GM18951 (cell line): ENCODE results near the gene EXOC3L1.

Source experiments
- POLR2A ChIP-seq: IDR thresholded peaks from 4 replicates; pipeline ENCODE4 v1.6.1; 2011; ENCODE audit warnings: mild to moderate bottlenecking; ENCODE audit not compliant: insufficient read length, insufficient read depth; ENCODE audit errors: extremely low read depth
- in situ Hi-C: fragments of 300-500 bp; cut with MboI; formaldehyde crosslinking; loops from one replicate; pipeline ENCODE4 v1.12.0; 2022; ENCODE audit warnings: low sequenced_read_pairs, mixed read lengths, inconsistent platforms; ENCODE audit not compliant: unreplicated experiment

The EXOC3L1 gene

GRCh38 chr16:67155295-67156142 is 34.4 kb downstream of the EXOC3L1 start:
- in situ Hi-C loops, result no loop called here

GRCh38 chr16:67154578-67155294 is 35.2 kb downstream of the EXOC3L1 start:
- no peak for TF ChIP-seq POLR2A
- in situ Hi-C loops, result no loop called here

More at GRCh38 chr16:67155295-67156142, 34.4 kb downstream of the EXOC3L1 start:
- no peak for TF ChIP-seq POLR2A

- TF ChIP-seq POLR2A, result no peak
- in situ Hi-C loops, result no loop called here
Measured at GRCh38 chr16:67151431-67152097, 38.4 kb downstream of the EXOC3L1 start.

- TF ChIP-seq POLR2A, result peak; percentile 53
- in situ Hi-C loops, result no loop called here
Measured at GRCh38 chr16:67150833-67151396, 39.0 kb downstream of the EXOC3L1 start, which contains the start of gene B3GNT9. TSS of gene B3GNT9 (minus strand) at chr16:67150998. CDS start at chr16:67150485, 513 bp downstream.

- in situ Hi-C loops, result no loop called here
- no peak for TF ChIP-seq POLR2A
Measured at GRCh38 chr16:67150047-67150832, 39.7 kb downstream of the EXOC3L1 start.

GRCh38 chr16:67149276-67150046 is 40.5 kb downstream of the EXOC3L1 start:
- TF ChIP-seq POLR2A, result no peak
- in situ Hi-C loops, result no loop called here

- TF ChIP-seq POLR2A, result no peak
- in situ Hi-C loops, result no loop called here
Measured at GRCh38 chr16:67148656-67149275, 41.2 kb downstream of the EXOC3L1 start.

- in situ Hi-C loops, result no loop called here
- no peak for TF ChIP-seq POLR2A
Measured at GRCh38 chr16:67148221-67148620, 41.7 kb downstream of the EXOC3L1 start.

- no peak for TF ChIP-seq POLR2A
- in situ Hi-C loops, result no loop called here
Measured at GRCh38 chr16:67147437-67148140, 42.3 kb downstream of the EXOC3L1 start.

GRCh38 chr16:67146523-67147357 is 43.2 kb downstream of the EXOC3L1 start:
- in situ Hi-C loops, result no loop called here
- TF ChIP-seq POLR2A, result no peak
